Cardiac fibroblast (primary cell): Measurements from ENCODE around the gene LZTFL1.

ENCODE experiments used
- DNase-seq, 2 donors: peaks; one replicate each; pipeline versions ENCODE4 v3.0.0 to v3.0.0-alpha.2; 2010; ENCODE audit warnings: low read depth in 2 of 2
- H3K4me3 ChIP-seq, 2 donors: replicated peaks in 1 of 2; 1 replicate in 1 of 2; 2 replicates in 1 of 2; pipeline ENCODE4 v1.5.1; 2011; ENCODE audit warnings: low read depth in 2 of 2, low read length in 2 of 2, mild to moderate bottlenecking in 2 of 2, moderate library complexity in 1 of 2
- TF ChIP-seq, protein P1 (sequence below): IDR thresholded peaks from one replicate; pipeline ENCODE4 v1.5.1; 2011; ENCODE audit warnings: low read depth, mild to moderate bottlenecking, low read length, inconsistent platforms

The LZTFL1 gene

DNA sequence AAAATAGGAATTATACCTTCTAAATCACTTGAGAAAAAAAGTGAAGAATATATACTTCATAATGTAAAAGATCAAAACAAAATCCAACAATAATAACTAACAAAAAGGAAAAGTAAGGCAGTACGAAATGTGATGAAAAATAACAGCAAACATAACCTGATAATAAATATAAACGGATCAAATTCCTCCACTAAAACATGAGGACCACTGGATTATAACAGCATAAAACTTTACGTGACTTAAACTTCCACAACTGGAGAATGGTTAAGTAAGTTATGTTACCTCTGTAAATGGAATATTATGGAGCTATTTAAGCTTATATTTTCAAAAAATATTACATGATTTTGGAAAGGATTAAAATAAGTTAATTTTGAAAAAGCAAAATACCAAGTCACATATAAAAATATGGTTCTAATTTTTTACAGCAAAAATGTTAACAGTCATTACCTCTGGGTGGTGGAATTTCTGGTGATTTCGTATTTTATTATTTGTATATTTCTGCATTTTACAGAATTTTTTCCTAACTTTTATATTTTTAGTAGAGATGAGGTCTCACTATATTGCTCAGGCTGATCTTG, 52.6 kb downstream of the LZTFL1 start:
- no peak overlapping the region for H3K4me3 ChIP-seq
- TF ChIP-seq, protein P1, sequence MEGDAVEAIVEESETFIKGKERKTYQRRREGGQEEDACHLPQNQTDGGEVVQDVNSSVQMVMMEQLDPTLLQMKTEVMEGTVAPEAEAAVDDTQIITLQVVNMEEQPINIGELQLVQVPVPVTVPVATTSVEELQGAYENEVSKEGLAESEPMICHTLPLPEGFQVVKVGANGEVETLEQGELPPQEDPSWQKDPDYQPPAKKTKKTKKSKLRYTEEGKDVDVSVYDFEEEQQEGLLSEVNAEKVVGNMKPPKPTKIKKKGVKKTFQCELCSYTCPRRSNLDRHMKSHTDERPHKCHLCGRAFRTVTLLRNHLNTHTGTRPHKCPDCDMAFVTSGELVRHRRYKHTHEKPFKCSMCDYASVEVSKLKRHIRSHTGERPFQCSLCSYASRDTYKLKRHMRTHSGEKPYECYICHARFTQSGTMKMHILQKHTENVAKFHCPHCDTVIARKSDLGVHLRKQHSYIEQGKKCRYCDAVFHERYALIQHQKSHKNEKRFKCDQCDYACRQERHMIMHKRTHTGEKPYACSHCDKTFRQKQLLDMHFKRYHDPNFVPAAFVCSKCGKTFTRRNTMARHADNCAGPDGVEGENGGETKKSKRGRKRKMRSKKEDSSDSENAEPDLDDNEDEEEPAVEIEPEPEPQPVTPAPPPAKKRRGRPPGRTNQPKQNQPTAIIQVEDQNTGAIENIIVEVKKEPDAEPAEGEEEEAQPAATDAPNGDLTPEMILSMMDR: no peak
- no peak for DNase-seq

DNA sequence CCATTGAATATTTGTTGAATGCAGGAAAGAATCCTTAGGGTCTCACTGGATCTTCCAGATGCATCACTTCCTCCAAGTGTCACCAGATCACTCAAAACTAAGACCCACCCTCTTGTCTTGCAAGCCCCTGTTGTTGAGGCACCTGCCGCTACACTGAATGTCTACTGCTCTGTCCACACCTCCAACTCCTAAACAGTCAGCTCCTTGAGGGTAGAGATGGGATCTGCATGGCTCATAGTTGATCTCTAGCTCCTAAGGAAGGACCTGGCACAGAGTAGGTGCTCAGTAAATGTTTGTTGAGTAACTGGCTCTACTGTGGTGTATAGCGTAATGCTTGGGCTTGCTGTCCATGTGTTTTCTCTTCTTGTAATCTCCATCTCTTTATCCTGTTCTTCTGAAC, 54.4 kb downstream of the LZTFL1 start:
- DNase-seq: no peak
- TF ChIP-seq, protein P1: no peak
- H3K4me3 ChIP-seq: no peak overlapping the region

DNA sequence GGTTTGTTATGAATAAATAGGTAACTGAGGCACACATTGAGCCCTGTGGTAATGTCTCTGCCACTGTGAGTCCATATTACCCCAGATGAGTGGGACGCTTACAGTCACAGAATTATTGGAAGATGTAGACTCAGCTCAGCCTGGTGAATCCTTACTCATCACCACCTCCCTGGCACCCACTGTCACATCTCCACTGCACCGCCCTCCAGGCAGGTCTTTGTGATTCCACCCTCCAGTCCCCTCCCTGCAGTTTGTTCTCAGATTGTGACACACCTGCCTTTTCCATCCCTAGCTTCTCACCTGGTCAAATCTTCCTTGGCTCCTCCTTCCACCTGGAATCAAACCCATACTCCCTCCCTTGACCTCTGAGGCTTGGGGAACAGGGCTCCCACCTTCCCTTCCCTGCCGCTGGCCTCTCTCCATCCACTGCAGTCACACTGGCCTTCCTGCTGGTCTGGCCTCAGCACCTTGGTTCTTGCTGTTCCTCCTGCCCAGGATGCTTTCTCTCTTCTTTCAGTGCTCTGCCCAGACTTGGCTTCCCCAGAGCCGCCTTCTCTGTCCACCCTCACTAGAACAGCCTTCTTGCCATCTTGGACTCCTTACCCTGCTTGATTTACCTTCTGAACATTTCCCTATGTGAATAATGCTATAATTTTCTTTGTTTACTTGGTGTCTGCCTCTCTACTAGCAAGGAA, 55.0 kb downstream of the LZTFL1 start:
- H3K4me3 ChIP-seq: no peak overlapping the region
- no peak for DNase-seq
- TF ChIP-seq, protein P1: no peak

DNA sequence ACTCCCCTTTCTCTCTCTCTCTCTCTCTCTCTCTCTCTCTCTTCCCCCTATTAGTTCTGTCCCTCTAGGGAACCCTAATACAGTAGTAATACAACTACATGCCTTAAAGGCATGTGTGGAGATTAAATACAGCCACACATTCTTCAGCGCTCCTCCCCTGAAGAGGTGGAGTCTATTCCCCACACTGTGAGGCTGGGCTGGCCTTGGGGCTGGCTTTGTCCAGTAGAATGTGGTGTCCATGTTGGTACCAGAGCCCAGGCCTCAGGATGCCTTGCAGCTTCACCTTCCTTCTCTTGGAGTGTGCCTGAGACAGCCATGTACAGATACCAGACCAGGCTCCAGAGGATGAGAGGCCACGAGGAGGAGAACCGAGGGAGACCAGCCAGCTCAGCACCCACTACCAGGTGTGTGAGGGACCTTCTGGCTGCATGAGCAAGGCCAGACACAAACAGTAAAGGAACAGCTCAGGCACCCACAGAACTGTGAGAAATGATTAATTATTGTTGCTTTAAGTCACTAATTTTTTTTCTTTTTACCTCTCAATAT, 56.2 kb downstream of the LZTFL1 start:
- H3K4me3 ChIP-seq: no peak overlapping the region
- TF ChIP-seq, protein P1: no peak
- DNase-seq: no peak

DNA sequence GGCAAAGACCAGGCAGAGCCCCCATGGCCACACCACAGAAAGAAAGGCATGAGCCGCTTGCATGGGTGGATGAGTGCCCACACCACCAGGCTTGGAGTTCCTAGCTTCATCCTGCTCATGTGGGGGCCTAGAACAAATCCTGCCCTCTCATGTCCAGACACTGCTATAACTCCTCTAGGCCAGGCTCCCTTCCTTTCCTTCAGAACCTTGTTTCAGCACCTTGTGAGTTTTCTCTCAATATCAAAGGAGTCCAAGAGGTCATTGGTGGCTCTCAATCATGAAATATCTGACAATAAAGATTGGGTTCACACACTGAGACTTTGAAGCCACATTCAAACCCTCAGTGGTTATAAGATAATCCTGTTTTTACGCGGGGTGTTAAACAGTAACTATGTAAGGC, 58.3 kb downstream of the LZTFL1 start:
- TF ChIP-seq, protein P1: no peak

DNA sequence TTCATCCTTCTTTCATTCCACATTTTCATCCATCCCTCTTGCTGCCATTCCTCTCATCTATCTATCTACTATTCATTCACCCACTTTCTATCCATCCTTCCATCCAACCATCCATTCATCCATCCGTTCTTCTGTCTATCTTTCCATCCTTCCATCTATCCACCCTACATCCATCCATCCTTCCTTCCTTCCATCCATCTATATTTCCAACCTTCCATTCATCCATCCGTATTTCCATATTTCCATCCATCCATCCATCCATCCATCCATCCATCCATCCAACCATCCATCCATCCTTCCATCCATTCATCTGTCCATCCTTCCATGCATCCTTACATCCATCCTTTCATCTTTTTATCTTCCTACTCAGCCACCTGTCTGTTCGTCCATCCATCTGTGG, 59.5 kb downstream of the LZTFL1 start:
- no peak for DNase-seq
- no peak overlapping the region for H3K4me3 ChIP-seq
- TF ChIP-seq, protein P1: no peak

More for the DNA sequence above, 58.3 kb downstream of the LZTFL1 start:
- H3K4me3 ChIP-seq: no peak overlapping the region
- no peak for DNase-seq

DNA sequence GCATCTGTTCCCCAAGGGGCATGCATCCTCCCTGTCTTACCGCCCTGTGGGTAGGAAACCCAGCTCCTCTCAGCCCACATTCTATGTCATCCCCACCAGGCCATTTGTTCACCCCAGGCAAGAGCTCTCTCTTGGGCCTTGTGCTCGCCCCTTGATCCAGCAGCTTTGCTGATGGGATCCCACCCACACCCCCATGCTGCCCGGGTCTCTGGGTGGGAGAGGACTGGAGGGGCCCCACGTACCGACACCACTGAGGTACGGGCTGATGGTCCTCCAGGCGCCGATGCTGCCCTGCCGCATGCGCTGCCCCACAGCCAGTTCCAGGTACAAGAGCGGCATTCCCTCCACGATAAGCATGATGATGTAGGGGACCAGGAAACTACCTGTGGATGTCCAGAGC, 60.1 kb downstream of the LZTFL1 start:
- no peak overlapping the region for H3K4me3 ChIP-seq
- DNase-seq: no peak
- TF ChIP-seq, protein P1: no peak
